Measurements from ENCODE around the gene CDH20. TPM values are rescaled to one million over a fixed set of nuclear protein-coding genes. Genes with fewer than 3 reads are reported as not detected.

Gene CDH20
- polyA plus RNA-seq, 3 donors = not detected

- Mint-ChIP-seq H3K4me3 (no peak overlapping the region), H3K9me3 (peaks cover 0 to 4% (median 0%) of the 10 kb centered on the region in 7 donors), H3K4me1 (no peaks in the 10 kb centered on the region), H3K27ac (no peak overlapping the region), H3K36me3 (no peaks in the 10 kb centered on the region), H3K27me3 (ENCODE audit: low read depth in 3 of 3) (peaks cover 2 to 4% (median 2%) of the 10 kb centered on the region in 3 donors)
- Histone ChIP-seq H3K4me2 (replicated peaks; ENCODE audit: extremely low read depth, low read length, poor library complexity, severe bottlenecking) (no peak overlapping the region), H3K36me3 (replicated peaks in 1 of 2; ENCODE audit: control insufficient read depth in 1 of 2, insufficient read depth in 2 of 2, low read length in 2 of 2) (no peaks in the 10 kb centered on the region), H3K27me3 (ENCODE audit: control insufficient read depth in 2 of 2, insufficient read depth in 2 of 2, low read length in 2 of 2) (no peaks in the 10 kb centered on the region), H3K4me1 (ENCODE audit: control insufficient read depth in 1 of 2, insufficient read depth in 2 of 2, low read length in 2 of 2) (no peaks in the 10 kb centered on the region), H3K27ac (ENCODE audit: low read depth in 1 of 2, low read length in 2 of 2) (no peak overlapping the region), H3K4me3 (replicated peaks in 1 of 3; ENCODE audit: low read depth in 2 of 3, low read length in 3 of 3) (no peak overlapping the region), H2AFZ (ENCODE audit: insufficient read depth, low read depth, low read length, poor library complexity, severe bottlenecking) (no peak overlapping the region), H3K9ac (ENCODE audit: insufficient read depth, low read length, poor library complexity, severe bottlenecking) (no peak overlapping the region), H3K79me2 (ENCODE audit: insufficient read depth, low read length) (no peaks in the 10 kb centered on the region), H3K9me3 (replicated peaks in 1 of 2; ENCODE audit: control insufficient read depth in 1 of 2, insufficient read depth in 1 of 2, low read length in 2 of 2) (no peaks in the 10 kb centered on the region), H4K20me1 (ENCODE audit: insufficient read depth, low read length) (no peaks in the 10 kb centered on the region)
- no peak for DNase-seq
- no peak for TF ChIP-seq CTCF (IDR thresholded peaks at IDR 0.05)
- WGBS (ENCODE audit: insufficient coverage) = 100% methylated on average over 1 of the region's 2 CpGs
- intact Hi-C loops (cut with micrococcal nuclease) = no loop called here
Measured at GRCh38 chr18:61350578-61350977, 17.3 kb downstream of the CDH20 start.

GRCh38 chr18:61352059-61352458, 18.8 kb downstream of the CDH20 start:
- Histone ChIP-seq H2AFZ (ENCODE audit: insufficient read depth, low read depth, low read length, poor library complexity, severe bottlenecking) (no peak overlapping the region), H3K27ac (ENCODE audit: low read depth in 1 of 2, low read length in 2 of 2) (no peak overlapping the region), H3K79me2 (ENCODE audit: insufficient read depth, low read length) (no peaks in the 10 kb centered on the region), H3K27me3 (ENCODE audit: control insufficient read depth in 2 of 2, insufficient read depth in 2 of 2, low read length in 2 of 2) (no peaks in the 10 kb centered on the region), H3K9me3 (replicated peaks in 1 of 2; ENCODE audit: control insufficient read depth in 1 of 2, insufficient read depth in 1 of 2, low read length in 2 of 2) (no peaks in the 10 kb centered on the region), H4K20me1 (ENCODE audit: insufficient read depth, low read length) (no peaks in the 10 kb centered on the region), H3K4me3 (replicated peaks in 1 of 3; ENCODE audit: low read depth in 2 of 3, low read length in 3 of 3) (no peak overlapping the region), H3K9ac (ENCODE audit: insufficient read depth, low read length, poor library complexity, severe bottlenecking) (no peak overlapping the region), H3K4me2 (replicated peaks; ENCODE audit: extremely low read depth, low read length, poor library complexity, severe bottlenecking) (no peak overlapping the region), H3K4me1 (ENCODE audit: control insufficient read depth in 1 of 2, insufficient read depth in 2 of 2, low read length in 2 of 2) (no peaks in the 10 kb centered on the region), H3K36me3 (replicated peaks in 1 of 2; ENCODE audit: control insufficient read depth in 1 of 2, insufficient read depth in 2 of 2, low read length in 2 of 2) (no peaks in the 10 kb centered on the region)
- peaks cover 3 to 4% (median 4%) of the 10 kb centered on the region in 3 donors for H3K27me3 Mint-ChIP-seq (ENCODE audit: low read depth in 3 of 3)
- TF ChIP-seq CTCF (IDR thresholded peaks at IDR 0.05) = no peak
- no peak overlapping the region for H3K27ac Mint-ChIP-seq
- WGBS (ENCODE audit: insufficient coverage) = 100% methylated on average over 1 of the region's 1 CpG
- peaks cover 0 to 2% (median 0%) of the 10 kb centered on the region in 7 donors for H3K9me3 Mint-ChIP-seq
- H3K4me1 Mint-ChIP-seq = no peaks in the 10 kb centered on the region
- no peak for DNase-seq
- intact Hi-C loops (cut with micrococcal nuclease) = no loop called here
- no peaks in the 10 kb centered on the region for H3K36me3 Mint-ChIP-seq
- H3K4me3 Mint-ChIP-seq = no peak overlapping the region
